ENCODE results near the gene RADIL. TPM values are rescaled to one million over a fixed set of nuclear protein-coding genes. Genes with fewer than 3 reads are reported as not detected.
A peak's percentile ranks its signal among the peaks of the same experiment; 100 is the strongest.

RADIL gene
- polyA plus RNA-seq, 3 donors: not detected

GRCh38 chr7:4866528-4867496 lies 16.7 kb downstream of the RADIL start:
- no peak overlapping the region for H3K9ac ChIP-seq (ENCODE audit: insufficient read depth, low read length, poor library complexity, severe bottlenecking)
- no peaks in the 10 kb centered on the region for H3K79me2 ChIP-seq (ENCODE audit: insufficient read depth, low read length)
- WGBS (ENCODE audit: insufficient coverage): 89% methylated on average over 7 of the region's 9 CpGs
- peaks cover 23 to 44% (median 30%) of the 10 kb centered on the region in 3 donors for H3K27me3 Mint-ChIP-seq (ENCODE audit: low read depth in 3 of 3)
- peaks cover 0 to 1% of the 10 kb centered on the region in 2 donors for H3K4me1 ChIP-seq (ENCODE audit: control insufficient read depth in 1 of 2, insufficient read depth in 2 of 2, low read length in 2 of 2)
- H4K20me1 ChIP-seq (ENCODE audit: insufficient read depth, low read length): no peaks in the 10 kb centered on the region
- H3K4me3 Mint-ChIP-seq: no peak overlapping the region
- peaks cover 20 to 38% of the 10 kb centered on the region in 2 donors for H3K27me3 ChIP-seq (ENCODE audit: control insufficient read depth in 2 of 2, insufficient read depth in 2 of 2, low read length in 2 of 2)
- no peak overlapping the region for H3K27ac Mint-ChIP-seq
- no peaks in the 10 kb centered on the region for H3K36me3 ChIP-seq (replicated peaks in 1 of 2; ENCODE audit: control insufficient read depth in 1 of 2, insufficient read depth in 2 of 2, low read length in 2 of 2)
- peaks cover 9 to 19% of the 10 kb centered on the region in 2 donors for H3K9me3 ChIP-seq (replicated peaks in 1 of 2; ENCODE audit: control insufficient read depth in 1 of 2, insufficient read depth in 1 of 2, low read length in 2 of 2)
- no peaks in the 10 kb centered on the region for H3K36me3 Mint-ChIP-seq
- peaks cover 7 to 32% (median 25%) of the 10 kb centered on the region in 7 donors for H3K9me3 Mint-ChIP-seq
- H3K4me3 ChIP-seq (replicated peaks in 1 of 3; ENCODE audit: low read depth in 2 of 3, low read length in 3 of 3): no peak overlapping the region
- H3K27ac ChIP-seq (ENCODE audit: low read depth in 1 of 2, low read length in 2 of 2): no peak overlapping the region
- H3K4me1 Mint-ChIP-seq: peaks cover 2% of the 10 kb centered on the region
- no peak for DNase-seq
- intact Hi-C loops (cut with micrococcal nuclease): no loop called here
- H2AFZ ChIP-seq (ENCODE audit: insufficient read depth, low read depth, low read length, poor library complexity, severe bottlenecking): no peak overlapping the region
- no peak overlapping the region for H3K4me2 ChIP-seq (replicated peaks; ENCODE audit: extremely low read depth, low read length, poor library complexity, severe bottlenecking)
- TF ChIP-seq CTCF (IDR thresholded peaks at IDR 0.05): no peak

- Histone ChIP-seq H3K4me2 (replicated peaks; ENCODE audit: extremely low read depth, low read length, poor library complexity, severe bottlenecking) (peak overlapping the region; percentile 41), H3K36me3 (replicated peaks in 1 of 2; ENCODE audit: control insufficient read depth in 1 of 2, insufficient read depth in 2 of 2, low read length in 2 of 2) (no peaks in the 10 kb centered on the region), H3K27me3 (ENCODE audit: control insufficient read depth in 2 of 2, insufficient read depth in 2 of 2, low read length in 2 of 2) (peaks cover 33 to 36% of the 10 kb centered on the region in 2 donors), H3K4me1 (ENCODE audit: control insufficient read depth in 1 of 2, insufficient read depth in 2 of 2, low read length in 2 of 2) (peaks cover 0 to 5% of the 10 kb centered on the region in 2 donors), H3K4me3 (replicated peaks in 1 of 3; ENCODE audit: low read depth in 2 of 3, low read length in 3 of 3) (peak overlapping the region in 1 of 3 experiments; percentile 54), H3K27ac (ENCODE audit: low read depth in 1 of 2, low read length in 2 of 2) (no peak overlapping the region), H3K9ac (ENCODE audit: insufficient read depth, low read length, poor library complexity, severe bottlenecking) (no peak overlapping the region), H2AFZ (ENCODE audit: insufficient read depth, low read depth, low read length, poor library complexity, severe bottlenecking) (peak overlapping the region; percentile 55), H3K79me2 (ENCODE audit: insufficient read depth, low read length) (no peaks in the 10 kb centered on the region), H4K20me1 (ENCODE audit: insufficient read depth, low read length) (no peaks in the 10 kb centered on the region), H3K9me3 (replicated peaks in 1 of 2; ENCODE audit: control insufficient read depth in 1 of 2, insufficient read depth in 1 of 2, low read length in 2 of 2) (peaks cover 15 to 27% of the 10 kb centered on the region in 2 donors)
- Mint-ChIP-seq H3K4me1 (peaks cover 5% of the 10 kb centered on the region), H3K36me3 (no peaks in the 10 kb centered on the region), H3K9me3 (peaks cover 9 to 33% (median 26%) of the 10 kb centered on the region in 7 donors), H3K4me3 (peak overlapping the region in 1 of 2 donors; percentile 81), H3K27me3 (ENCODE audit: low read depth in 3 of 3) (peaks cover 25 to 35% (median 28%) of the 10 kb centered on the region in 3 donors), H3K27ac (no peak overlapping the region)
- 83% methylated on average over 14 of the region's 14 CpGs for WGBS (ENCODE audit: insufficient coverage)
- TF ChIP-seq CTCF (IDR thresholded peaks at IDR 0.05): no peak
- DNase-seq: no peak
- intact Hi-C loops (cut with micrococcal nuclease): no loop called here
Observed at GRCh38 chr7:4862156-4862555, 21.4 kb downstream of the RADIL start.
